CD4-positive, alpha-beta T cell treated with Interleukin-10 for 1 hour (primary cell): Measurements from ENCODE around the gene PPP4R3A.
"Not testable (repeated sequence)": the region's sequence is repeated elsewhere in the genome, so short reads cannot be mapped to it uniquely, and the experiment has no call there.

Source experiments
- DNase-seq: peaks from one replicate; pipeline ENCODE4 v3.0.0-alpha.2; 2020

Gene PPP4R3A

GRCh38 chr14:91510171-91511042 is at the start of gene PPP4R3A:
Gene PPP4R3A (minus strand): TSS chr14:91510310. CDS start chr14:91509647, 663 bp downstream.
- DNase-seq, result peak; percentile 93

DNA sequence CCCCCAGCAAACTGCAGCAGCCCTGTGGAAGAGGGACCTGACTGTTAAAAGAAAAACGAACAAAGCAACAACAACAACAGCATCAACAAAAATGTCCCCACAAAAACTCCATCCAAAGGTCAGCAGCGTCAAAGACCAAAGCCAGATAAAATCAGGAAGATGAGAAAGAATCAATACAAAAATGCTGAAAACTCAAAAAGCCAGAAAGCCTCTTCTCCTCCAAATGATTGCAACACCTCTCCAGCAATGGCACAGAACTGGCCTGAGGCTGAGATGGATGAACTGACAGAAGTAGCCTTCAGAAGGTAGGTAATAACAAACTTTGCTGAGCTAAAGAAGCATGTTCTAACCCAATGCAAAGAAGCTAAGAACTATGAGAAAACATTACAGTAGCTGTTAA is 45.4 kb upstream of the PPP4R3A start:
- DNase-seq, result no peak

DNA sequence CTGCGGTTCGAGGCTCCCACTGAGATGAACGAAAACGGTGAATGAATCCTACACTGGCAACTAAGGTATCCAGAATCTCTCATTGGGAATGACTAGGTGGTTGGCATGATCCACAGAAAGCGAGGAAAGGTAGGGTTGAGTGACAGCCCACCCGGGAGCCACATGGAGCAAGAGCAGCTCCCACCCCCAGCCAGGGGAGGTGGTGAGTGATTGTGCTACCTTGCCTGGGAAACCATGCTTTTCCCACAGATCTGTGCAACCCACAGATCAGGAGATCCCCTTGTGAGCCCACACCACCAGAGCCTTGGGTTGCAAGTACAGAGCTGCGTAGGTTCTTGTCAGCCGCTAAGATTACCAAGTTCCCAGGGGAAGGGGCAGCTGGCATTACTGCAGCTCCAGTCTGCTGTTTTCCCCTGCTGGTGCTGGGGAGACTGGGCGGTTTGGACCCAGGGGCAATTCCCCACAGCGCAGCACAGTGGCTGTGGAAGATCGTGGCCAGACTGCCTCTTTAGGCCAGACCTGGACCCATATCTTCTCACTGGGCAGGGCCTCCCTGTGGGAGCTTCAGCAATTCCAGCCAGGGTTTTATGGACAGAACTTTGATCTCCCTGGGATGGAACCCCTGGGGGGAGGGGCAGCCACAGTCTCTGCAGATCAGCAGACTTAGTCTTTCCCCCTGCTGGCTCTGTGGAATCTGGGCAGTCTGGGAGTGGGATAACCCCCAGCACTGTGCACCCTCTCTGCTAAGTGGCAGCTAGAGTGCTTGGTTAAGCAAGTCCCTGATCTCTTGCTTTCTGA is 44.6 kb upstream of the PPP4R3A start:
- no peak for DNase-seq

DNA sequence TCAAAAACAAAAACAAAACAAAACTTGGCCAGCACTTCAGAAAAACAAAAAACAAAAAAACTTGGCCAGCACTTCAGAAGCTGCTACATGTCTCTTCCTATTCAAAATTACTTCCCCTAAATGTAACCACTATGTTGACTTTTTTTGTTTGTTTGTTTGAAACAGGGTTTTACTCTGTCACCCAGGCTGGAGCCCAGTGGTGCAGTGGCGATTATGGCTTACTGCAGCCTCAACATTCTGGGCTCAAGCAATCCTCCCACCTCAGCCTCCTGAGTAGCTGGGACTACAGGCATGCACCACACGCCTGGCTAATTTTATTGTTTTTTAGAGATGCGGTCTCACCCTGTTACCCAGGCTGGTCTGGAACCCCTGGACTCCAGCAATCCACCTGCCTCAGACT is 38.0 kb upstream of the PPP4R3A start:
- DNase-seq, result no peak

DNA sequence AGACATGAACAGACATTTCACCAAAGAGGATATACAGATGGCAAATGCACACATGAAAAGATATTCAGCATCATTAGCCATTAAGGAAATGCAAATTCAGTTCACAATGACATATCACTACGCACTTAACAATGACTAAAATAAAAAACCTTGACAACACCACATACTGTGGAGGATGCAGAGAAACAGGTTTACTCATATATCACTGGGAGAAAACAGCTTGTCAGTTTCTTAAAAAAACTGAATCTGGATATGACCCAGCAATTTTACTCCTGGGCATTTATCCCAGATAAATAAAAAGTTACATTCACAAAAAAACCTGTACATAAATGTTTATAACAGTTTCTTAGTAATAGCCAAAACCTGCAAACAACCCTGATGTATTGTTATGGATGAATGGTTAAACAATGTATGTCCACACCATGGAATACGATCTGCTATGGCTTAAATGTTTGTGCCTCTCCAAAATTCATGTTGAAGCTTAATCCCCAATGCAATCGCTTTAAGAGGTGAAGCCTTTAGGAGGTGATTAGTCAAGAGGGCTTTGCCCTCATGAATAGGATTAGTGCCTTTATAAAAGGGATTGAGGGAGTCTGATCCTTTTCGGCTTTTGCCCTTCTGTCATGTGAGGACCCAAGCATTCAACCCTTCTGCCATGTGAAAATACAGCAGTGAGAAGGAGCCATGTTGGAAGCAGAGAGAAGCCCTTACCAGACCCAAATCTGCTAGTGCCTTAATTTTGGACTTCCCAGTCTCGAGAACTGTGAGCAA is 36.0 kb upstream of the PPP4R3A start:
- DNase-seq, result no peak

GRCh38 chr14:91545204-91545603 is 35.1 kb upstream of the PPP4R3A start:
- no peak for DNase-seq

- DNase-seq, result no peak
Observed at GRCh38 chr14:91536327-91536726, 26.2 kb upstream of the PPP4R3A start.

DNA sequence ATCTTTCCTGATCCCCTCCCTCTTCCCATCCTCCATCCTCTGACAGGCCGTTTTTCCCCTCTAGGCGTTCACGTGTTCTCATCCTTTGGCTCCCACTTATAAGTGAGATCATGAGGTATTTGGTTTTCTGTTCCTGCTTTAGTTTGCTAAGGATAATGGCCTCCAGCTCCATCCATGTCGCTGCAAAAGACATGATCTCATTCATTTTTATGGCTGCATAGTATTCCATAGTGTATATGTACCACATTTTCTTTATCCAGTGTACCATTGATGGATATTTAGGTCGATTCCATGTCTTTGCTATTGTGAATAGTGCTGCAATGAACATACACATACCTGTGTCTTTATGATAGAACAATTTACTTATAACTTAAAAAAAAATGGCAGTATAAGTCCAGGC is 23.9 kb upstream of the PPP4R3A start:
- DNase-seq, result not testable (repeated sequence)

DNA sequence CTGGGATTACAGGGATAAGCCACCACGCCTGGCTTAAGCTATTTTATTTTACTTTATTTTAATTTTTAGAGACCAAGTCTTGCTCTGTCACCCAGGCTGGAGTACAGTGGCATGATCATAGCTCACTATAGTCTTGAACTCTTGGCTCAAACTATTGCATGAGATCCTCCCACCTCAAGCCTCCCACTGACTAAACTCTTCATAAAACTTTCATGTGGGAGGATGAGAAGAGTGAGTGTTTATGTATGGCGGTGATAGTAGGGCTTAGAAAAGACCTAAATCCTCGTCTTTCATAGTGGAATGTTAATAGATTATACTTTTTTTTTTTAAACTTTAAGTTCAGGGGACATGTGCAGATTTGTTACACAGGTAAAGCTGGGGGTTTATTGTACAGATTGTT is 23.5 kb upstream of the PPP4R3A start:
- DNase-seq, result no peak

DNA sequence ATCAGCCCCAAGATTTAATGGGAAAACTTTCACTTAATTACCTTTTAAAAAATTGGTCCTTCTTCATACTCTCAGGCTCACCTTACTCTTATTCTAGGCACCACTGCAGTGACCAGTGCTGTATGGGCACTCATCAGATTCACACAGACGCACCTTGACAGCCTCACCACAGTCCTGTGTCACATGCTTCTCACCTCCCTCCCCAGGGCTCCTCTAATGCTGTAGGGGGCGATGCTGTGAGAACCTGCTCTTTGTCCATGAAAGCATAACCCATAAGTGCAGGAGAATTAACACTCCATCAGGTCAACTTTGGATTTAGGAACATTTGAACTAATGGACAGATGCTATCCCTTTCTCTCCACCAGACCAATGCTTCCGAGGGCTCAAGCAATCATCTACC is 13.9 kb upstream of the PPP4R3A start:
- no peak for DNase-seq

- DNase-seq, result no peak
Observed at GRCh38 chr14:91521061-91521640, 11.0 kb upstream of the PPP4R3A start.

DNA sequence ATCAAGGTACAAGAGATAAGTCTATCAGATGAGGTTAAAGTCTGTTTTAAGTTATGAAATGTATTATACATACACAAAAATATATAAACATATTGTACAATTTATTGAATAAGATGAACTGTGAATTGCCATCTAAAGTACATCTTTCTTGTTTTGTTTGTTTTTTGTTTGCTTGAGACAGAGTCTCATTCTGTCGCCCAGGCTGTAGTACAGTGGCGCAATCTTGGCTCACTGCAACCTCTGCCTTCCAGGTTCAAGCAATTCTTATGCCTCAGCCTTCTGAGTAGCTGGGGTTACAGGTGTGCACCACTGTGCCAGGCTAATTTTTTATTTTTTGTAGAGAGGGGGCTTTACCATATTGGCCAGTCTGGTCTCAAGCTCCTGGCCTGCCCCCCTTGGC is 10.0 kb upstream of the PPP4R3A start:
- DNase-seq, result no peak

GRCh38 chr14:91519239-91520036 is 9.3 kb upstream of the PPP4R3A start:
- no peak for DNase-seq

DNA sequence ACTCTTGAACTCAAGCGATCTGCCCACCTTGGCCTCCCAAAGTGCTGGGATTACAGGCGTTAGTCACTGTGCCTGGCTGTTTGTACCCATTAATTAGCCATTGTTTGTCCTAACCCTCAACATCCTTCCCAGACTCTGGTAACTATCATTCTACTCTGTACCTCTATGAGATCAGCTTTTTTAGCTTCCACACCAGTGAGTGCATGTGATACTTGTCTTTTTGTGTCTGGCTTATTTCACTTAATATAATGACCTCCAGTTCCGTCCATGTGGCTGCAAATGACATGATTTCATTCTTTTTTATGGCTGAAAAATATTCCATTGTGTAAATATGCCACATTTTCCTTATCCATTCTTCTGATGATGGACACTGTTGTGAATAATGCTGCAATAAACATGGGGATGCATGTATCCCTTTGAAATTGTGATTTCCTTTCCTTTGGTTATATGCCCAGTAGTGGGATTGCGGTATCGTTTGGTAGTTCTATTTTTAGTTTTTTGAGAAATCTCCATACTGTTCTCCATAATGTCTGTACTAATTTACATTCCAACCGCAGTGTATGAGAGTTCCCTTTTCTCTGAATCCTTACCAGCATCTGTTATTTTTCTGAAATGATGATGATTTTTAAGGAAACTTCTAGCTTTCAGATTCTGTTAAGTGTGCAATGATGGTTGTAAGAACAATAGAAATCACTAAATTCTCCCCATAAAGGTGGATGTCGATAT is 6.7 kb upstream of the PPP4R3A start:
- DNase-seq, result no peak

- no peak for DNase-seq
Observed at GRCh38 chr14:91515979-91516378, 5.9 kb upstream of the PPP4R3A start.

DNA sequence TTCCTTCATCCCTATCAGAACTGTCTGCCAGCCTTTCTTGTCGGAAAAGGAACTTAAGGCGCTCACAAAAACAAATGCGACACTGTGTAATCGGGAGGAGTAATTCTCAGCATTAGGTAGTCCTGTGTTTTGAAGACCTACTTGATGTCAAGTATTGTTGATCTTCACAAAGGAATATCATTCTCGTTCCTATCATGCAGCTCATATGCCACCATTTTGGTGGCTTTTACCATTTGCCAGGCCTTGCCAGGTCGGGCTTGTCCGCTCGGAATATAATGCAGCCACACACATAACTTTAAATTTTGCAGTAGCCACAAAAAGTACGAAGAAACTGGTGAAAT is 903 bp upstream of the PPP4R3A start:
- no peak for DNase-seq

DNA sequence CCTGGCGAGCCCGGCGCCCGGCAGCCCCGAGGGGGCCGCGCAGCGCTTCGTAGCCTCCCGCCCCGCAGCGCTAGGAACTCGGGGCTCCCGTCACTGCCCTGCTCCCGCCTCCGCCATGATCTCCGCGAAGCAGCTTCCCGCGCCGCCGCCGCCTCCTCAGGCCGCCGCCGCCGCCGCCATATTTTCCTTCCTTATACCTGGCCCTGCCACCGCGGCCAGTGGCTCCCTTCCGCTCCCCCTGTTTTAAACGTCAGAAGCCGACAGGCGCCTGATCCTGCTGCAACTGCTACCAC is 286 bp downstream of the PPP4R3A start:
- no peak for DNase-seq

DNA sequence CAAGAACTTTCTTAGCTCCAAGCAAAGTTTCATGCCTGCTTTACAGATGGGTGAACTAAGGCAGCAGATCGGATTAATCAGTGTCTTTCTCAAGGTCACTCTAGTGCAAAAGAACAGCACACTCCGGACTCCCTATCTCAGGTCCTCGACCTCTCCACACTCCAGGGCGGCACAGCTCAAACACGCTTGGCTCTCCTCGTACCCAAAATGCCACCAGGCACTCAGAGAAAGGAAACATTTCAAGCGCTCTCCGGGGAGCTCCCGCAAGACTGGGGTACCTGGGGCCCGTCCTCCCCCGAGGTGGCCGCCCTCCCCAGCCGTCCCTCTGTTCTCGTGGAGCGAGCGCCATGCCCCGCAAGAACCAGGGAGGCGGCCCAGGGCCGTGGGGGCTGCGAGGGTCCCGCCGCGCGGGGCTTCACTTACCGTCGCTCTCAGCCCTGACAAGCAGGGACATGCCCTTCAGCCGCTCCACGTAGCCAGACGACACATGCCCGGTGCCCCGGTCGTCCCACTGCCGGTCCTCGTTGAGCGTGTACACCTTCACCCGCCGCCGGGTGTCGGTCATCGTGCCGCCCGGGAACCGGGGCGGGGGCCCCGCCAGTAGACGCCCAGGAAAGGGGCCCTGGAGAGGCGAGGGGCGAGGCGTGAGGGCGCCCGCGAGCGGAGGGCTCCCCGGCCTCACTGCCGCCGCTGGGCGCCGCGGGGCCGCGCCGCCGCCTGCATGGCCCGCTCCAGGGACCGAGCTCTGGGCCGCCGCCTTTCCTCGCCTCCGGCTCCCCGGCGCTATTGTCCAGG is 830 bp downstream of the PPP4R3A start:
- DNase-seq, result peak; percentile 45

GRCh38 chr14:91508105-91508504 is 2.0 kb downstream of the PPP4R3A start:
- DNase-seq, result no peak

DNA sequence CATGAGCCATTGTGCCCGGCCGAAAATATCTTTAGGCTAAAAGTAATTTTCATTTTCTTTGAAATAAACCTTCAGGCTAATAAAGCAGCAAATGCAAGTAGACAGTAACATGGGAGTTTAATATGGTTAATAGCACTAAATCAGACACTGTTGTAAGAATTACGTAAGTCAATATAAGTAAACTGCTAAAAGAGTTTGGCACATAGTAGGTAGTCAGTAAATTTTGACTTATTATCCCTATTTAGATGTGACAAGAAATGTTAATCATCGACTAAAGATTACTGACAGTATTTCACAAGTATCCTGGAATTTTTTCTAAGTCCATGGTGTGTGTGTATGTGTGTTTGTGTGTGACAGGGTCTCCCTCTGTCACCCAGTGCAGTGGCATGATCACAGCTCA is 3.9 kb downstream of the PPP4R3A start:
- no peak for DNase-seq

GRCh38 chr14:91503000-91503504 is 7.1 kb downstream of the PPP4R3A start:
- DNase-seq, result no peak
